Smooth muscle cell (in vitro differentiated cells): ENCODE results near the gene LYSMD4. TPM values are rescaled to one million over a fixed set of nuclear protein-coding genes. Genes with fewer than 3 reads are reported as not detected.

Source experiments
- DNase-seq: peaks from one replicate; lab custom pipeline; 2025; ENCODE audit not compliant: unreplicated experiment; lab: John Stamatoyannopoulos, UW
- H2AFZ ChIP-seq: fragments of 200-600 bp; sonication (generic); 2 replicates; pipeline ENCODE4 v1.6.0; 2016; ENCODE audit warnings: antibody characterized with exemption, low read depth, mild to moderate bottlenecking
- H3F3A ChIP-seq: fragments of 200-600 bp; sonication (generic); 2 replicates; pipeline ENCODE4 v1.6.0; 2017; ENCODE audit warnings: antibody characterized with exemption, low read depth
- H3K27ac ChIP-seq: fragments of 200-600 bp; sonication (generic); 2 replicates; pipeline ENCODE4 v1.5.1; 2016; ENCODE audit warnings: low read depth, mild to moderate bottlenecking
- H3K27me3 ChIP-seq: fragments of 200-600 bp; sonication (generic); 2 replicates; pipeline ENCODE4 v1.6.1; 2016; ENCODE audit warnings: low read depth, mild to moderate bottlenecking
- H3K36me3 ChIP-seq: fragments of 200-600 bp; sonication (generic); 2 replicates; pipeline ENCODE4 v1.5.1; 2016; ENCODE audit warnings: low read depth
- H3K4me1 ChIP-seq: fragments of 200-600 bp; sonication (generic); 2 replicates; pipeline ENCODE4 v1.5.1; 2016; ENCODE audit warnings: low read depth
- H3K4me2 ChIP-seq: fragments of 200-600 bp; sonication (generic); 2 replicates; pipeline ENCODE4 v1.6.0; 2016; ENCODE audit warnings: mild to moderate bottlenecking
- H3K4me3 ChIP-seq: fragments of 200-600 bp; sonication (generic); 2 replicates; pipeline ENCODE4 v1.5.1; 2016; ENCODE audit warnings: mild to moderate bottlenecking
- H3K79me2 ChIP-seq: fragments of 200-600 bp; sonication (generic); 2 replicates; pipeline ENCODE4 v1.6.0; 2016; ENCODE audit warnings: low read depth, mild to moderate bottlenecking
- H3K9ac ChIP-seq: fragments of 200-600 bp; sonication (generic); 2 replicates; pipeline ENCODE4 v1.6.0; 2016; ENCODE audit warnings: low read depth
- H3K9me3 ChIP-seq: fragments of 200-600 bp; sonication (generic); replicated peaks from 2 replicates; pipeline ENCODE4 v1.5.1; 2016; ENCODE audit warnings: low read depth
- H4K20me1 ChIP-seq: fragments of 200-600 bp; sonication (generic); 2 replicates; pipeline ENCODE4 v1.6.0; 2016; ENCODE audit warnings: low read depth
- CTCF ChIP-seq: fragments of 200-600 bp; sonication (generic); IDR thresholded peaks from 2 replicates; pipeline ENCODE4 v1.5.1; 2017; ENCODE audit warnings: borderline replicate concordance, mild to moderate bottlenecking, antibody characterized with exemption; ENCODE audit not compliant: insufficient read depth, poor library complexity, severe bottlenecking
- WGBS: methylation state at CpG from one replicate; pipeline ENCODE4 v1.1.7; 2016; ENCODE audit warnings: low lambda C conversion rate; 5-methylcytosine and 5-hydroxymethylcytosine counted together
- polyA plus RNA-seq: library from polyadenylated mRNA; unstranded; fragments of >200 nt; fragmentation: Nextera tagmentation; extraction: Ambion mirVana; gene quantifications from 2 replicates; pipeline ENCODE4 v1.2.1, GENCODE V29; 2016
- total RNA-seq: library from RNA; depleted of rRNA; stranded (reverse); fragments of >200 nt; gene quantifications from 2 replicates; pipeline ENCODE4 v1.2.3, GENCODE V29; 2014

Gene LYSMD4
- total and polyA plus RNA-seq, 2 experiments from 2014 or later, result 4.4 to 6.0 TPM

- Histone ChIP-seq H3K4me3 (no peak overlapping the region), H3K4me2 (no peak overlapping the region), H3K27ac (no peak overlapping the region), H3K9me3 (no peaks in the 10 kb centered on the region), H3K79me2 (peaks cover 5% of the 10 kb centered on the region), H3K4me1 (no peaks in the 10 kb centered on the region), H2AFZ (no peak overlapping the region), H3K36me3 (no peaks in the 10 kb centered on the region), H3F3A (no peaks in the 10 kb centered on the region), H4K20me1 (peaks cover 17% of the 10 kb centered on the region), H3K9ac (no peak overlapping the region), H3K27me3 (no peaks in the 10 kb centered on the region)
- 99% methylated on average over 11 of the region's 11 CpGs for WGBS
- DNase-seq, result no peak
- TF ChIP-seq CTCF, result no peak
These were observed 3.9 kb downstream of the LYSMD4 start for GRCh38 chr15:99729327-99729726.

- H3K9me3 ChIP-seq, result no peaks in the 10 kb centered on the region
- H3K36me3 ChIP-seq, result no peaks in the 10 kb centered on the region
- peaks cover 5% of the 10 kb centered on the region for H3K79me2 ChIP-seq
- no peak overlapping the region for H3K4me2 ChIP-seq
- no peaks in the 10 kb centered on the region for H3K4me1 ChIP-seq
- TF ChIP-seq CTCF, result no peak
- no peak for DNase-seq
- H3F3A ChIP-seq, result no peaks in the 10 kb centered on the region
- H4K20me1 ChIP-seq, result peaks cover 17% of the 10 kb centered on the region
- H3K27me3 ChIP-seq, result no peaks in the 10 kb centered on the region
- H3K27ac ChIP-seq, result no peak overlapping the region
- no peak overlapping the region for H2AFZ ChIP-seq
- H3K4me3 ChIP-seq, result no peak overlapping the region
- 96% methylated on average over 6 of the region's 6 CpGs for WGBS
- H3K9ac ChIP-seq, result no peak overlapping the region
These were observed 4.3 kb downstream of the LYSMD4 start for GRCh38 chr15:99728916-99729315.

- H4K20me1 ChIP-seq, result peaks cover 17% of the 10 kb centered on the region
- no peak overlapping the region for H3K9ac ChIP-seq
- no peaks in the 10 kb centered on the region for H3K36me3 ChIP-seq
- H3F3A ChIP-seq, result no peaks in the 10 kb centered on the region
- H3K9me3 ChIP-seq, result no peaks in the 10 kb centered on the region
- DNase-seq, result no peak
- no peak overlapping the region for H2AFZ ChIP-seq
- H3K27me3 ChIP-seq, result no peaks in the 10 kb centered on the region
- no peak overlapping the region for H3K27ac ChIP-seq
- no peak overlapping the region for H3K4me2 ChIP-seq
- no peak for TF ChIP-seq CTCF
- 82% methylated on average over 7 of the region's 7 CpGs for WGBS
- H3K4me1 ChIP-seq, result no peaks in the 10 kb centered on the region
- H3K4me3 ChIP-seq, result no peak overlapping the region
- H3K79me2 ChIP-seq, result peaks cover 5% of the 10 kb centered on the region
These were observed 5.5 kb downstream of the LYSMD4 start for GRCh38 chr15:99727733-99728132.

- Histone ChIP-seq H4K20me1 (peaks cover 17% of the 10 kb centered on the region), H3K27me3 (no peaks in the 10 kb centered on the region), H3F3A (no peaks in the 10 kb centered on the region), H2AFZ (no peak overlapping the region), H3K9me3 (no peaks in the 10 kb centered on the region), H3K4me3 (no peak overlapping the region), H3K27ac (no peak overlapping the region), H3K4me2 (no peak overlapping the region), H3K9ac (no peak overlapping the region), H3K36me3 (no peaks in the 10 kb centered on the region), H3K4me1 (no peaks in the 10 kb centered on the region), H3K79me2 (peaks cover 5% of the 10 kb centered on the region)
- 91% methylated on average over 1 of the region's 1 CpG for WGBS
- TF ChIP-seq CTCF, result no peak
- DNase-seq, result no peak
These were observed 5.9 kb downstream of the LYSMD4 start for GRCh38 chr15:99727330-99727729.
